Measurements from ENCODE around the gene PDIK1L. TPM values are rescaled to one million over a fixed set of nuclear protein-coding genes. Genes with fewer than 3 reads are reported as not detected.

Gene PDIK1L
- total and polyA plus RNA-seq, 9 of the 15 experiments (the other 6 are each of a cell fraction or from before 2014, with no cell fraction given): 12.8 to 30.2 (median 21.5) TPM

GRCh38 chr1:26070296-26070962 is 41.2 kb upstream of the PDIK1L start (continued):
- TF ChIP-seq ATF4 (CRISPR knock-in tag; IDR thresholded peaks at IDR 0.05): no peak
- no peak for TF ChIP-seq BRF2 (IDR thresholded peaks at IDR 0.05; ENCODE audit: borderline replicate concordance, insufficient read depth, insufficient read length)
- TF ChIP-seq KDM2B (CRISPR knock-in tag; IDR thresholded peaks at IDR 0.05): no peak
- TF ChIP-seq ZNF512 (tag; IDR thresholded peaks at IDR 0.05): no peak
- peak; percentile 43; the same call in 1 of the 2 replicates for TF ChIP-seq RAD51 (IDR thresholded peaks at IDR 0.05; ENCODE audit: borderline replicate concordance, low read depth)
- TF ChIP-seq HES1 (IDR thresholded peaks at IDR 0.05; ENCODE audit: low read depth): peak; percentile 81
- TF ChIP-seq ERF (CRISPR knock-in tag; IDR thresholded peaks at IDR 0.05): no peak; the same call in 1 of the 2 replicates
- TF ChIP-seq HMBOX1 (IDR thresholded peaks at IDR 0.05): peak; percentile 80
- no peak for TF ChIP-seq RFX7 (CRISPR knock-in tag; IDR thresholded peaks at IDR 0.05)
- TF ChIP-seq ZNF444 (CRISPR knock-in tag; IDR thresholded peaks at IDR 0.05): no peak
- no peak; the same call in 1 of the 2 replicates for TF ChIP-seq KLF13 (tag; IDR thresholded peaks at IDR 0.05; ENCODE audit: borderline replicate concordance, low read depth)
- TF ChIP-seq HCFC1 (IDR thresholded peaks at IDR 0.05; ENCODE audit: low read depth, low read length): no peak
- TF ChIP-seq ZNF316 (IDR thresholded peaks at IDR 0.05): no peak
- TF ChIP-seq SMARCE1 (IDR thresholded peaks at IDR 0.05): peak; percentile 100
- TF ChIP-seq GABPA (tag; conservative IDR thresholded peaks at IDR 0.05; ENCODE audit: low read depth): 0 out of 2 replicates have a peak, but pooled peaks have one; percentile 18
- no peak for TF ChIP-seq ZBTB43 (CRISPR knock-in tag; IDR thresholded peaks at IDR 0.05)
- TF ChIP-seq ZHX1 (conservative IDR thresholded peaks at IDR 0.05; ENCODE audit: low read length): no peak
- TF ChIP-seq RBM22 (IDR thresholded peaks at IDR 0.05; ENCODE audit: low read depth, low read length, poor library complexity, severe bottlenecking): no peak
- no peak for TF ChIP-seq CAMTA2 (CRISPR knock-in tag; conservative IDR thresholded peaks at IDR 0.05)
